Pulmonary artery endothelial cell (primary cell): ENCODE results near the gene TMEM208. TPM values are rescaled to one million over a fixed set of nuclear protein-coding genes. Genes with fewer than 3 reads are reported as not detected.

Experiments used
- DNase-seq: peaks from one replicate; pipeline ENCODE4 v3.0.0-alpha.2; 2011; ENCODE audit warnings: low read depth, low spot score
- total RNA-seq: library from RNA; depleted of rRNA; stranded (reverse); fragments of >200 nt; gene quantifications from 2 replicates; pipeline ENCODE4 v1.2.3, GENCODE V29; 2014

Gene TMEM208
- total RNA-seq, 1 donor from 2014 or later = 30.0 TPM

- no peak for DNase-seq
Measured at GRCh38 chr16:67208154-67208896, 18.6 kb upstream of the TMEM208 start.

DNA sequence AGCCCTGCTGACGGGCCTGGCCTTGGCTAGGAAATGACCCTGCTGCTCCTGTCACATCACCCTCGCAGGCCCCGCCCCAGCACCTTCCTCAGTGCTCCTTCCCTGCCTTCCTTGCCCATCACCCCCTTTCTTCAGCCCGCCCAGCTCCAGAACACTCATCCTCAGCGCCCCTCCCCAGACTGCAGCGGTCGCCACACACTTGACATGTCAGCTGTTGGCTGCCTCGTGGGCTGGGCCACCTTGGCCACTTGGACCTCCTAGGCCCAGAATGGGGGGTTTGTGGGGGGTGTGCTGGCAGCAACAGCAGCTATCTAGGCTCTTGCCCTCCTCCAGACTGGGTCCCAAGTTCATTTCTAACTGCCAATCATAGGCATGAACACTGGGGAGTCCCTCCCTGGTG is 17.4 kb upstream of the TMEM208 start:
- no peak for DNase-seq

GRCh38 chr16:67210069-67210937 is 16.6 kb upstream of the TMEM208 start:
- no peak for DNase-seq

DNA sequence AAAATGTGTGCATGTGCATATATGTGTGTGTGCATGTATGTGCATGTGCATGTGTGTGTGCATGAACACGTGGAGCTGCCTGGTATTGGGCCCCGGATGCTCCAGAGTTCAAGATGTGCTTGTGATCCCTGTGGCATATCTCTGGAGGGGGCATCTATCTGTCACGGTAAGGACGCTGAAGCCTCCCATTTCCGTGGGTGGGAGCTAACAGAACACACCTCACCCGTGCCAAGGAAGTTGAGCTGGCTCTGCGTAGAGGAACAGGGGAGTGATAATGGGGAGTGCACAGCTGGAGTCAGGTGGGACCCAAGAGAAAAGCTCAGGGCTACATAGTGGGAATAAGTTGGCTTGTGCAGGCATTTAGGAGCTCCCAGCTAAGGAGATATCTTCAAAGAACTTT is 15.3 kb upstream of the TMEM208 start:
- DNase-seq = no peak

GRCh38 chr16:67212766-67213165 is 14.2 kb upstream of the TMEM208 start:
- DNase-seq = no peak

DNA sequence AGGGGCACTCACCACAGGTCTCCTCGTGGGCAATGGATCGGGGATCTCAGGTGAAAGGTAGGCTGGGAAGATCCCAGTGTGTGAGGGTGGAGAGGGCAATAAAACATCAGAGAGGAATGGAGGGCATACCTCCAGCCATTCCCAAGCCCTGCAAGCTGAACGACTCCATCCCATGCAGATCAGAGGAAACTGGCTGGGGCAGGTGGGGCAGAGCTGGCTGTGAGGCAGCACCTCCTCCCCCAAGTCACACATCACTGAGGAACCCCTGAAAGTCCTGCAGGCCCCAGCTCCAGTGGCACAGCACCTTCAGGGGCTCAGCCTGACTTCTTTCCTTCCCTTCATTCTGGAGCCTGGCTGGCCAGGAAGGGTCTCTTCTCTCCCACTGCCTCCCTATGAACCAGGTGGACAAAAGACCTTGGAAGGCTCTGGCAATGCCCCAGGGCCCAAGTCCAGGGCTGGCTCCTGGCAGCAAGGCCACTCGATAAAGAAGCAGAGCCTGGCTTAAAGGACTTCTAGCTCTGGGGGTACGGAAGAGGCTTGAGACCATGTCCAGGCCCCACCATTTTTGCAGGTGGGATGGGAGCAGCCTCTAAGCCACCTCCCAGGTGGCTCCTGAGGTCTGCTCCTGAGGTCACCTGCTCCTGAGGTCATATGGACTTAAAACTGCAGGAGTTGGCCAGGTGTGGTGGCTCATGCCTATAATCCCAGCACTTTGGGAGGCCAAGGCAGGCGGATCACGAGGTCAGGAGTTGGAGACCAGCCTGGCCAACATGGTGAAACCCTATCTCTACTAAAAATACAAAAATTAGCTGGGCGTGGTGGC is 13.5 kb upstream of the TMEM208 start:
- DNase-seq = no peak

GRCh38 chr16:67215706-67216105 is 11.2 kb upstream of the TMEM208 start:
- no peak for DNase-seq

DNA sequence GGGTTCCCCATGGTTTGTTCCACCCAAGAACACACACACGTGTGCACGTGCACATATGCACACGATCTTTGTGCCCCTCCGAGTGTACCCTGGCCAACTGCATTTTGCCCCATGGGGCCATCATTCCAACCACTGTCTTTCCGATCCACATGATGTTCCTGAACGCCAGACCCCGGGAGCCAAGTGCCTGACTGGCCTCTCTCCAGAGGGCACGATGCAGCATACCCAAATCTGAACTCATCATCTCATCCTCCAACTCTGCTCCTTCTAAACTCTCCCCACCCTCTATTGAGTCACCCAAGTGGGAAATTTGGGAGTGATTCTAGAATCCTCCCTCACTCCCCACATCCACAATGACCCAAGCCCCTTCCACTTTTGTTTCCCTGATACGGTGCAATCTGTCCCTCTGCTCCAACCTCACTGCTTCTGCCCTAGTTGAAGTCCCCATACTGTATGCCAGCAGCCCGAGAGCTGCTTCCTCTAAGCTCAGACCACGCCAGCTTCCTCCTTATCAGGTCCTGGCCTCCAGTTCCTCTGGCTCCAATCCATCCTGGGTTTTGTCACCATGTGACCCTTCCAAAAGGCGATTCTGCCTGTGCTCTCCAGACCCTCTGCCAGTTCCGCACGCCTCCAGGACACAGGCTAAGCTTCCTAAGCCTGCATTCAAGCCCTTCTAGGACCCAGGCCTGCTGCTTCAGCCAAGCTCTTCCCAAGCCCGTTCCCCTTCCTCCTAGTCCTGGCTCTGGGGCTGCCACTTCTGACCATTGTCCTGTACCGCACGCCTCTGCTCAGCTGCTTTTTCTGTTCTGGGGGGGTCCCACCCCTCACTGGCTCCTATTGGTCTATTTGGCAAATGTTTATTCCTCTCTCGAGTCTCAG is 10.1 kb upstream of the TMEM208 start:
- DNase-seq = no peak

DNA sequence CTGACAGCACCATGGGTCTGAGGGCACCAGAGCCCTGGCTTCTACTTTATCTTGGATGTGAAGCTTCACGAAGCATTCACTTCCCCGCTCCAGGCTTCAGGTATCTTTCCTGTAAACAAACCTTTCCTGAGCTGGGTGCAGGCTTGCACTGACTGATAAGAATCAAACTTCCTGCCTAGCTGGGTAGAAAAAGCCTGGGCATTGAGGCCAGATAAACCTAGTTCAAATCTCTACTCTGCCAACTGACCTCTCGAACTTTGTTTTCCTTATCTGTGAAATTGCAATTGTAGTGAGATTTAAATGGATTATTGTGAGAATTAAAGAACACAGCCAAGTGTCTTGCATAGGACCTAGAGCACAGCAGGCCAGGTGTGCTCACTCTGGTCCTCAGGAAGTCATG is 2.9 kb upstream of the TMEM208 start:
- DNase-seq = no peak

- no peak for DNase-seq
Measured at GRCh38 chr16:67226295-67226803, 581 bp upstream of the TMEM208 start.

DNA sequence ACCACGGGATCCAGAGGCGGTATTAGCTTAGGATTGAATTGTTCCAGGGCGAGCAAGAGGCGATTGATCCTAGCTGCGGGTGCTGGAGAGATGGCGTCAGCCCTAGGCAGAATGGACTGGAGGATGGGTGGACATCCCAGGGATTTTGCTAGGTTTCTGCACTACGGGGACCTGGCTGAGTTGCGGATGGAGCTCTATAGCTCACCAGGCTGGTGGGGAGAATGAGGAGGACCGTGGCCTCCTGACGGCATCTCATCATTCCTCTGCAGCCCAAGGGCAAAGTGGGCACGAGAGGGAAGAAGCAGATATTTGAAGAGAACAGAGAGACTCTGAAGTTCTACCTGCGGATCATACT is 614 bp downstream of the TMEM208 start:
- DNase-seq = no peak

DNA sequence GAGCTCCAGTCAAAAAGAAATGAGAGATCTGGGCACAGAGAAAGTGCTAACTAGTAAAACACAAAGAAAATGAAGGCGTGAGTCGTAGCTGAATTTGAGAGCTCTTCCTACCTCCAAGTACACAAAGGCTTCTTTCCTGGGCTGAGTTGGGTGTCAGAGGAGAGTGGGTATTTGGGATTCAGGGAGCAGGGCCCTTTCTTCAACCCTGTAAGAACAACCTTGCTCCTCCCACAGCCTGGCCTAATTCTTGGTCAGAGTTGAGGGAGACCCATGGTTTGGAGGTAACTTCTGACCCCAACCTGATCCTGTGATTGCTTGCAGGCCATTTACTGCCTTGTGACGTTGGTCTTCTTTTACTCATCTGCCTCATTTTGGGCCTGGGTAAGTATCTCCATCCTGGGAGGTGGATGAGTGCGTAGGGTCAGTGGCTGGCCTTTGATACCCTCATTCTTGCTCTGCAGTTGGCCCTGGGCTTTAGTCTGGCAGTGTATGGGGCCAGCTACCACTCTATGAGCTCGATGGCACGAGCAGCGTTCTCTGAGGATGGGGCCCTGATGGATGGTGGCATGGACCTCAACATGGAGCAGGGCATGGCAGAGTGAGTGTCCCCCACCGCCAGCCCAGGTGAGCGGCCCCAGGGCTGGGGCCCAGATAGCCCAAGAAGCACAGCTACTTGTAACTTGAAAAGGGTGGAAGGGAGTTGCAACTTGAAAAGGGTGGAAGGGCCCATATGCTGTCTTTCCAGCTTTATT is 1.3 kb downstream of the TMEM208 start:
- DNase-seq = no peak

GRCh38 chr16:67228905-67229304 is 2.0 kb downstream of the TMEM208 start:
- no peak for DNase-seq

DNA sequence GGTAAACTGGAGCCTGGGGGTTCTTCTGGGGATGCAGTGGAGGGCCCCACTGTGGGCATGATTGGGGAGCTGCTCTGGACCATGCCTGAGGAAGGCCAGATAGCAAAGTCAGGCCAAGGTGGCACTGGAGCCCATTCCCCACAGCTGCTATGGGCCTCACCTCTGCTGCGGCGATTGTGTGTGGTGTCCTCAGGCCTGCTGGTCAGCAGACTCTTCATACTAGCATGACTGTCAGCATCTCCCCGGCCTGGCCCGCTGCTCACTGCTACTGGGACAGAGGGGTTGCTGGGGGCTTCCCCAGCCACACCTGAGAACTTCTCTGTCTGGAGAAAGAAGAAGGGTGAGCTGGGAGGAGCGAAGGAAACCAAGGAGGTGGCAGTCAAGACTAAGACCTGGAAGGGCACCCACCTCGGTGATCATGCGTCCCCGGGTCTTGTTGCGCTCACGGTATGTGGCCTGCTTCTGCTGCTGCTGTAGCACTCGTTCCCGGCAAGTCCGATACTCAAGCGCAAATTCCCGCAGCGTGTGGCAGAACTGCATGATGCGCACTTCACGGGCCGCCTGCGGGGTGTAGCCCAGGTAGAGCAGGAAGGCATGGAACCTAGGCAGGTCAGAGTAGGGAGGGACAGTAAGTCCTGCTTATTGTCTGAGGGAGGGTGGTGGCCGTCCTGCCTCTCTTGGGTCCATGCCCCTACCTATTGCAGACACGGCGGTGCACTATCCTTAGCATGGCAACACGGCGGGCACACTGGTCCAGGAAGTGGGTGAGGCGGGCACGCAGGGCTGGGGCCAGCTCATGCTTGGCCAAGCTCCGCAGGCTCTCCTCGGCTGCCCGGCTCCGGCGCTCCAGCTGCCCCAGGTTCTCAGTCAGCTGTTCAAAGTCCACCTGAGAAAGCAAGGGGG is 3.2 kb downstream of the TMEM208 start:
- no peak for DNase-seq

- no peak for DNase-seq
Measured at GRCh38 chr16:67230809-67231660, 4.1 kb downstream of the TMEM208 start.

GRCh38 chr16:67233596-67233995 is 6.7 kb downstream of the TMEM208 start:
- no peak for DNase-seq

DNA sequence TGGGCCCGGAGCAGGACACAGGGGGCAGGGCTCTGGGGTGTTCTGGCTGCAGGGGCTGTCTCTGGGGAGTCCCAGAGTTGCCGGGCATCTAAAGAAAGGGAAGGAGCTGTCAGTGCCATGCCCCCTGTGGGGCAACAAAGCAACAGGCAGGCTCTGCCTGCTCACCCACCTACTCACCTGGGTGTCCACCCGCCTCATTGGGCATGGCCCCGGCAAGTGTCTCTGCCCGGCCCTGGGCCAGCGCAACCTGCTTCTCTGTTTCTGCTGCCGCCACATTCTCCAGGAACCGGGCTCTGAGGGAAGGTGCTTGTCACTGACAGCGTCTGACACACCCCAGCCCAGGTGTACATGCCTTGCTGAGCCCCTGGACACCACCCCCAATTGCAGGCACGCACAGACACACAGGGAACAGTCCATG is 7.3 kb downstream of the TMEM208 start:
- DNase-seq = no peak
